Stimulated activated CD4-positive, alpha-beta T cell treated with anti-CD3 and anti-CD28 coated beads, Interleukin-1b, Interleukin-23, amount 100 ng/mL, for 1 hour (primary cell): ENCODE data around the gene PIK3C3.
"Not testable (repeated sequence)": the region's sequence is repeated elsewhere in the genome, so short reads cannot be mapped to it uniquely, and the experiment has no call there.

Experiments used
- DNase-seq, 2 donors: peaks; one replicate each; pipeline ENCODE4 v3.0.0-alpha.2; 2020; ENCODE audit warnings: low read depth in 2 of 2

Gene PIK3C3

DNA sequence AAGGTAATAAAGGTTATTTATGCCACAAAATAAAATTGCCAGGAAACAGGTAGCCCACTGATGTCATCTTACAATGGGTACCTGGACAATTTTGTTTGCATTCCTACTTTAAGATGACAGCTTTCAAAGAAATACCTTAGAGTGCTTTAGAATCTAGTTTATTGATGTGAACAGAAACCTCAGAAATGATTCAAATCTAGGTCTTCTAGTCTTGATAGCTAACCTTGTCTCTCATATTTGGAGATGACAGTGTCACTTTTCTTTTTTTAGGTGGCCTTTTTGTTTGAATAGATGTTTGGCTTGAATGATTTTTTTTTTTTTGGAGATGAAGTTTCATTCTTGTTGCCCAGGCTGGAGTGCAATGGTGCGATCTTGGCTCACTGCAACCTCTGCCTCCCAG is 69.1 kb downstream of the PIK3C3 start:
- no peak for DNase-seq

- DNase-seq = no peak
Observed at GRCh38 chr18:42025491-42025890, 70.5 kb downstream of the PIK3C3 start.

DNA sequence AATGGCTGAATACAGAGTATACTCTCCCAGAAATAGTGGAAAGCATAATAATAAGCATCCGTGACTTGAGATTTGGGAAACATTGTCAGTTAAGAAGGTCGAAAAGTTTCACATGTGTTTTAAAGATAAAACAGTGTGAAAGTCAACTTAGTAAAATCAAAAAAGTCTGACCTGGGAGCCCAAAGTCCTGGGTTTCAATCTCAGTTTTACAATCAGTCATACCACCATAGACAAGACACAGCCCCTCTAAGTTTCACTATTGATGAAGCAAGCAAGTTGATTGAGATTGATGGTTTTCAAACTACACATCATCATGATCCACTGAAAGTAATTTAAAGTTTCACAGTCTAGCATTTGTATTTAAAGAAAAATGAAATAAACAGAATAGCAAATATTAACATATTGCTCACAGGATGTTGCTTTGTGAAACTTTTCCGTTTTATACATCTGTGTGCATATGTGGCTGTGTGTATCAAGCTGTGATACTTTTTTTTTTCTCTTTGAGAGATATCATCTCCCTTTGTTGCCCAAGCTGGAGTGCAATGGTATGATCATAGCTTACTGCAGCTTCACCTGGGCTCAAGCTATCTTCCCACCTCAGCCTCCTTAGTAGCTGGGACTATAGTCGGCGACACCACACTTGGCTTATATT is 71.1 kb downstream of the PIK3C3 start:
- no peak for DNase-seq

GRCh38 chr18:42028247-42028832 is 73.3 kb downstream of the PIK3C3 start:
- DNase-seq = no peak

- no peak for DNase-seq
Observed at GRCh38 chr18:42029092-42029491, 74.1 kb downstream of the PIK3C3 start.

DNA sequence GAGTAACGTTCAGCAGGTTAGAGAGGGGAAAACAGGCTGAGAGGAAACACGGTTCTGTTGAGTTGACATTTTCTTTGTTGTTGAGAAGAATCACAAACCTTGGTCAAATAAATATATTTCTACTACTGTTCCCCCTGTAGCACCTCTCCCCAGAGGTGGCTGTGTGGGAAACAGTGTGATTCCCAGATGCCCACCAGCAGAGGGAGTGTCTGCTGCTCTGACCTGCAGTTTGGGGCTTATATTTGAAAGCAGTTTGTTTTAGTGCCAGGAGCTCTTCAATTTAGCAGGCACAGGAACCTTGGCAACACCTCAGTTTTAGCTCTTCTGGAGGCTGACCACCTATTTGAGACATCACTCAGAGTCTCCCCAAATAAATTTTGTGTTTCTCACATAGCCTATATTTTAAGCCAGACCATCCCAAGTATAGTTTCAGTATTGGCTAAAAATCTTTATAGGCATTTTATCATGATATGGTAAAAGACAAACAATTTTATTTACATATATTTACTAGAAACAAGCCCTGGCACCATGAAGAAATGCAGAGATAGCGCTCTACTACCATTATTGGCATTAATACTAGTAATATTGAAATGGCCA is 75.7 kb downstream of the PIK3C3 start:
- no peak for DNase-seq

DNA sequence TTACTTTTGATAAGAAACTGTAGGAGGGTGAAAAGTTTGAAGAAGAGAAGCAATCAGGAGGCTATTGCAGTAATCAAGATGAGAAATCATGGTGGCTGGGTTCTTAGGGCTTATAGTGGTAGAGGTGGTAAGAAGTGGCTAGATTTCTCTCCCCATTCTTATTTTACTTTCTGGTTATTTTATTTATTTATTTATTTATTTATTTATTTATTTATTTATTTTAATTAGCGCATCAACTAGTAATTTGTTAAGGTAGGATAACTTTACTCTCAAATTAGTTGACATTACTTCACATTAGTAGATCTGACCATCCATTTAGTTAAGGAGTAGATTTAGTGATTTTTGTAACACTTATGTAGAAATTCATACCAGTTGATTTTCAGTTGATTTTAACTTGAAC is 77.4 kb downstream of the PIK3C3 start:
- no peak for DNase-seq

DNA sequence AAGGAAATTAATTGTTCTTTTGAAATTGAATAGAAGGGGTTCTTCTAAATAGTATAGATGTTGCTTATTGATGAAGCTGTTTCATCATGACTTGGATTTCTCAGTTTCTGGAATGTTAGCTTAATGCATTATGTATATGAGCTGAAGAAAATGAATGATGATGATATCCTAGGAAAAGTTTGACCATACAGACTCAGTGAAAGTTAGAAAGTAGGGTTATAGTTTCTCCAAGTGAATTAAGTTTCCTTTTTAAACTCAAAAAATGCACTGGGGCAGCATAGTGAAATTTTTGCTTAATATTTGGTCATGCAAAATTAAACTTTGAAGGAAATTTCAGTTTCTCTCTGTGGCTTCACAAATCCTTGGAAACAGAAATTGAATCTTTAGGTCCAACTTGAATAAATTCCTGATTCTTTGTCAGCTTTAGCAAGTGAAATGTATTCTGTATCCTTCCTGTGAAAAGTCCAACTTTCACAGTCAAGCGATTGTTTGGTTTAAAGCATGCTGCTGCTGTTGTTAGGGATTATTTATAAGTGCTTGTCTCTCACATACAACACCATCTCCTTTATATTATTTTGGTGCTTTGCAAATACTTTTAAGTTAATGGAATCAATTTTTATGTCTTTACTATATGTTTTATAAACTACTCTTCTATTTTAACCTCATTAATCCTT is 78.2 kb downstream of the PIK3C3 start:
- no peak for DNase-seq

- no peak for DNase-seq
Observed at GRCh38 chr18:42038936-42039335, 83.9 kb downstream of the PIK3C3 start.

GRCh38 chr18:42039396-42039795 is 84.4 kb downstream of the PIK3C3 start:
- DNase-seq = no peak

GRCh38 chr18:42041793-42042192 is 86.8 kb downstream of the PIK3C3 start:
- no peak for DNase-seq

GRCh38 chr18:42045346-42045745 is 90.3 kb downstream of the PIK3C3 start:
- no peak for DNase-seq

DNA sequence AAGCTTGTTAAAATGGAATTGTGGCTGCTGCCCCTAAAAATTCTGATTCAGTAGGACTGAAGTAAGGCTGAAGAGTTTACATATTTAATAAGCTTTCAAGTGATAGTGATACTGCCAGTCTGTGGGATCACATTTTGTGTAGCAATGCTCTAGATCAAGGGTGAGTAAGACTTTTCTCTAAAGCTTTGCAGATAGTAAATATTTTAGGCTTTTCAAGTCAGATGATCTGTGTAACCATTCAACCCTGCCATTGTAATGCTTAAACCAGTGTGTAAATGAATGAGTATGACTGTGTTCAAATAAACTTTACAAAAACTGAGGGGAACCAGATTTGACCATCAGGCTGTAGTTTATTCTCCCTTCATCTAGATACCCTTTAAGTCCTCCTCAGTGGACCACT is 92.7 kb downstream of the PIK3C3 start:
- DNase-seq = no peak

GRCh38 chr18:42048158-42048557 is 93.1 kb downstream of the PIK3C3 start:
- DNase-seq = no peak

DNA sequence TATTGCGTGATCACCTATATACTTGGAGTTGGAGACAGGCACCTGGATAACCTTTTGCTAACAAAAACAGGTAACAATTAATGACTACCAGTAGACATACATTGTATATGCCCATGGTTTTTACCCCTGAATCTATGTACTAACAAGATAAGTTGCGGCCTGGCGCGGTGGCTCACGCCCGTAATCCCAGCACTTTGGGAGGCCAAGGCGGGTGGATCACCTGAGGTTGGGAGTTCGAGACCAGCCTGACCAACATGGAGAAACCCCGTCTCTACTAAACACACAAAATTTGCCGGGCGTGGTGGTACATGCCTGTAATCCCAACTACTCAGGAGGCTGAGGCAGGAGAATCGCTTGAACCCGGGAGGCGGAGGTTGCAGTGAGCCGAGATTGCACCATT is 94.5 kb downstream of the PIK3C3 start:
- DNase-seq = not testable (repeated sequence)

- no peak for DNase-seq
Observed at GRCh38 chr18:42051411-42051810, 96.4 kb downstream of the PIK3C3 start.

GRCh38 chr18:42052122-42052708 is 97.2 kb downstream of the PIK3C3 start:
- DNase-seq = no peak

GRCh38 chr18:42053188-42053781 is 98.3 kb downstream of the PIK3C3 start:
- peak in 1 of 2 donors; percentile 28 for DNase-seq

- DNase-seq = no peak
Observed at GRCh38 chr18:42064109-42064508, 109.1 kb downstream of the PIK3C3 start.

DNA sequence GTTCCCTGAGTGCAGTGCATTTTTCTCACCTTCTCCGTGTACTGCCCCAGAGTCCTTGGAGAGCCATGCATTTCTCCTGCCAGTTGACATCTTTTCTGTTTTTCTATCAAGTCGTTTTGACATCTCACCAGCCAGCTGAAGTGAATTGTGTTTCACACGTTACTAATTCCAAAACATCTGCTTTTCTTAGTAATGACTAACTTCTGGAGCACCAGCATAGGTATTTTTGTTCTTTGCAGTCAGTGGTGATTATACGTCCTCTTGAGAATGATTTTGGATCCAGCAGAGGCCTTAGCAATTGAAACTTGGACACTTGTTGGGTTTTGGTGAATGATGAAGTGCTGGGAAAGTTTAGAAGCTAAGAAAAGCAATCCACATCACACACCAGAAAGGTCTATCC is 112.5 kb downstream of the PIK3C3 start:
- no peak for DNase-seq

DNA sequence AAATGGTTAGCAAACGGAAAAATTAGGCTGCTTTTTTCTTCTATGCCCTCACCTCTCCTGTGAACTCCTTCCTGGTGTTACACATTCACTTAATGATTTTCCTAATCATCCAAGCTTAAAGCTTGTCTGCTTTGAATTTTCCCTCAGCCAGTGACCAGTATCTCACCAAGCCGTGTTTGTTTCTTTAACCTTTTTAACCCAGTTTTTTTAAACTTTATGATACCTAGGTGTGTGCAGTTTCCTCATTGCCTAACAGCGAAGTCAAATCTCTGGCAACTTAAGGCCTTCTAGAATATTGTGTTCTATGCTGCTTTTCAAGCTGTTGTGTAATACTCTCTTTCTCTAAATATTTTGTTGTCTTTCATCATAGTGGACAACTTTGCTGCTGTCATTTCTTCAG is 113.0 kb downstream of the PIK3C3 start:
- DNase-seq = no peak

GRCh38 chr18:42069036-42069435 is 114.0 kb downstream of the PIK3C3 start:
- DNase-seq = no peak
